22Rv1 (cell line): ENCODE results near the gene CD93.

Experiments used
- ZFX ChIP-seq: fragments of 450-650 bp; IDR thresholded peaks from 2 replicates; pipeline ENCODE4 v1.6.1; 2017; ENCODE audit warnings: antibody characterized with exemption, borderline replicate concordance
- TF ChIP-seq, protein P1 (sequence below): fragments of 450-650 bp; IDR thresholded peaks from 2 replicates; pipeline ENCODE4 v1.5.1; 2017; ENCODE audit warnings: mild to moderate bottlenecking

DNA sequence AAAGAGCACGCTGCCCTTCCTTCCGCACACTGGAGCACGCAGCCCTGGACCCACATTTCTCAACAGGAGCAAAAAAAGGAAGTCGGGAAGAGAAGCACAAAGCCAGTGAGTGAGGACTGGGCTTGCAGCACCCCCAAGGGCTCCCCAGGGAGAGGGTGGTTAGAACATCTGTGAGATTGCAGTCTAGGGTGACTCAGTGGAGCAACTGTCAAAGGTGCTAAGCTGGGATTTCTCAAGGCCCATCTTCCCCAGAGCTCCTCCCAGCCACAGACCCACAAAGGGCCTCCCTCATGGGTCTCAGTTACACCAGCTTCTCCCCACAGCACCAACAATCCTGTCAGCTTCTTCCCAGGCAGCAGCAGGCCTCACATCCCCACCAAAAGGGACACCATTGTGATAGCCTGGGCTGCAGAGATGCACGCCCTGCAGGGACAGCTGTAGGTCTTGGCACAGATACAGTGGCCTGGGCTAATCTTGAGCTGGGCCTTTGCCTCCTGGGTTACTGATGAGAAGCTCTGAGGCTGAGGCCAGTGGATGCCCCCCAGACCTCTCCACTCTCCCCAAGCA is 39.6 kb upstream of the CD93 start:
- TF ChIP-seq, protein P1, sequence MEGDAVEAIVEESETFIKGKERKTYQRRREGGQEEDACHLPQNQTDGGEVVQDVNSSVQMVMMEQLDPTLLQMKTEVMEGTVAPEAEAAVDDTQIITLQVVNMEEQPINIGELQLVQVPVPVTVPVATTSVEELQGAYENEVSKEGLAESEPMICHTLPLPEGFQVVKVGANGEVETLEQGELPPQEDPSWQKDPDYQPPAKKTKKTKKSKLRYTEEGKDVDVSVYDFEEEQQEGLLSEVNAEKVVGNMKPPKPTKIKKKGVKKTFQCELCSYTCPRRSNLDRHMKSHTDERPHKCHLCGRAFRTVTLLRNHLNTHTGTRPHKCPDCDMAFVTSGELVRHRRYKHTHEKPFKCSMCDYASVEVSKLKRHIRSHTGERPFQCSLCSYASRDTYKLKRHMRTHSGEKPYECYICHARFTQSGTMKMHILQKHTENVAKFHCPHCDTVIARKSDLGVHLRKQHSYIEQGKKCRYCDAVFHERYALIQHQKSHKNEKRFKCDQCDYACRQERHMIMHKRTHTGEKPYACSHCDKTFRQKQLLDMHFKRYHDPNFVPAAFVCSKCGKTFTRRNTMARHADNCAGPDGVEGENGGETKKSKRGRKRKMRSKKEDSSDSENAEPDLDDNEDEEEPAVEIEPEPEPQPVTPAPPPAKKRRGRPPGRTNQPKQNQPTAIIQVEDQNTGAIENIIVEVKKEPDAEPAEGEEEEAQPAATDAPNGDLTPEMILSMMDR = no peak
- no peak for TF ChIP-seq ZFX
